Endothelial cell (in vitro differentiated cells): ENCODE data around the gene AKR1C3. TPM values are rescaled to one million over a fixed set of nuclear protein-coding genes. Genes with fewer than 3 reads are reported as not detected.
"Not testable (repeated sequence)": the region's sequence is repeated elsewhere in the genome, so short reads cannot be mapped to it uniquely, and the experiment has no call there.

ENCODE experiments used
- DNase-seq: peaks from one replicate; pipeline ENCODE4 v3.0.0; 2021; ENCODE audit warnings: low spot score
- H3K27ac Mint-ChIP-seq: one replicate; pipeline ENCODE4 v1.8.0; 2021; ENCODE audit warnings: mixed read lengths, inconsistent platforms; ENCODE audit not compliant: unreplicated experiment
- H3K27me3 Mint-ChIP-seq: one replicate; pipeline ENCODE4 v1.8.0; 2021; ENCODE audit warnings: mild to moderate bottlenecking, moderate library complexity, mixed read lengths, inconsistent platforms; ENCODE audit not compliant: unreplicated experiment
- H3K36me3 Mint-ChIP-seq: one replicate; pipeline ENCODE4 v1.8.0; 2021; ENCODE audit warnings: mild to moderate bottlenecking, low read depth, mixed read lengths, inconsistent platforms; ENCODE audit not compliant: unreplicated experiment
- H3K4me1 Mint-ChIP-seq: one replicate; pipeline ENCODE4 v1.8.0; 2021; ENCODE audit warnings: mild to moderate bottlenecking, mixed read lengths, inconsistent platforms; ENCODE audit not compliant: unreplicated experiment
- H3K4me3 Mint-ChIP-seq: one replicate; pipeline ENCODE4 v1.8.0; 2021; ENCODE audit warnings: mild to moderate bottlenecking, mixed read lengths, inconsistent platforms; ENCODE audit not compliant: unreplicated experiment
- H3K9me3 Mint-ChIP-seq: one replicate; pipeline ENCODE4 v1.8.0; 2021; ENCODE audit warnings: mixed read lengths, inconsistent platforms; ENCODE audit not compliant: unreplicated experiment
- CTCF ChIP-seq: fragments of 200-600 bp; sonication (generic); IDR thresholded peaks from one replicate; pipeline ENCODE4 v1.5.0; 2021; ENCODE audit warnings: antibody characterized with exemption; ENCODE audit not compliant: unreplicated experiment
- total RNA-seq: library from RNA; stranded (reverse); fragmentation: NEBNext Ultra II Directional; extraction: Animal tissue kit (Norgen Biotek cat#: 25700); gene quantifications from one replicate; pipeline ENCODE4 v1.2.1, GENCODE V29; 2021; ENCODE audit not compliant: unreplicated experiment

The AKR1C3 gene
- total RNA-seq, 1 donor from 2014 or later, result 2.8 TPM

DNA sequence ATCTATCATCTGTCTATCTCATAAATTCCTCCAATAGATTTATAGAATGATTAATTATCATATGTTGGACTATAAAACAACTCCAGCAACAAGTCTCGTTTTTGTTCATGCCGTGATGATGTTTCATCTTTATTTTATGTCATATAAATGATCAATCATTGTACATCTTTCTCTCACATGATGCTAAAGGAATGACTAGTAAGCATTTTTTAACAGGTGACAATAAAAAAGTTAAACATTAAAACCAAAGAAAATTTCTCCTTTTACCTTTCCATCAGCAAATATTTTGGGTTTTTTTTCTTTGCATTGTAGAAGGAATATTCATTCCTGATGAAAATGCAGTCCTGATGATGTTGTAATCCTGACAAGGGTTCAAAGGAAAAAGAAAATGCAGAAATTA is 41.4 kb downstream of the AKR1C3 start:
- H3K4me1 Mint-ChIP-seq, result no peaks in the 10 kb centered on the region
- no peak overlapping the region for H3K4me3 Mint-ChIP-seq
- DNase-seq, result no peak
- no peak for TF ChIP-seq CTCF
- H3K9me3 Mint-ChIP-seq, result no peaks in the 10 kb centered on the region
- H3K36me3 Mint-ChIP-seq, result peaks cover 6% of the 10 kb centered on the region
- no peaks in the 10 kb centered on the region for H3K27me3 Mint-ChIP-seq
- H3K27ac Mint-ChIP-seq, result no peak overlapping the region

- H3K36me3 Mint-ChIP-seq, result peaks cover 6% of the 10 kb centered on the region
- no peak overlapping the region for H3K27ac Mint-ChIP-seq
- no peak for TF ChIP-seq CTCF
- H3K4me1 Mint-ChIP-seq, result no peaks in the 10 kb centered on the region
- no peaks in the 10 kb centered on the region for H3K27me3 Mint-ChIP-seq
- no peak overlapping the region for H3K4me3 Mint-ChIP-seq
- no peaks in the 10 kb centered on the region for H3K9me3 Mint-ChIP-seq
- no peak for DNase-seq
Measured at GRCh38 chr10:5136468-5137087, 42.4 kb downstream of the AKR1C3 start.

DNA sequence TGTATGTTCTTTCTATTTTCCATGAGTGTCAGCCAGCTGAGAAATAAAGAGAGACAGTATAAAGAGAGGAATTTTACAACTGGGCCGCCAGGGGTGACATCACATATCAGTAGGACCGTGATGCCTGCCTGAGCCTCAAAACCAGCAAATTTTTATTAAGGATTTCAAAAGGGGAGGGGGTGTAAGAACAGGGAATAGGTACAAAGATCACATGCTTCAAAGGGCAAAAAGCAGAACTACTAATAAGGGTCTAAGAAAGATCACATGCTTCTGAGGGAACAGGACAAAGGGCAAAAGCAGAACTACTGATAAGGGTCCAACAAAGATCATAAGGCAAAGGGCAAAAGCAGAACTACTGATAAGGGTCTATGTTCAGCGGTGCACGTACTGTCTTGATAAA is 43.5 kb downstream of the AKR1C3 start:
- H3K36me3 Mint-ChIP-seq, H3K9me3 Mint-ChIP-seq, H3K4me1 Mint-ChIP-seq, H3K27ac Mint-ChIP-seq, H3K4me3 Mint-ChIP-seq, DNase-seq, H3K27me3 Mint-ChIP-seq: not testable (repeated sequence)

DNA sequence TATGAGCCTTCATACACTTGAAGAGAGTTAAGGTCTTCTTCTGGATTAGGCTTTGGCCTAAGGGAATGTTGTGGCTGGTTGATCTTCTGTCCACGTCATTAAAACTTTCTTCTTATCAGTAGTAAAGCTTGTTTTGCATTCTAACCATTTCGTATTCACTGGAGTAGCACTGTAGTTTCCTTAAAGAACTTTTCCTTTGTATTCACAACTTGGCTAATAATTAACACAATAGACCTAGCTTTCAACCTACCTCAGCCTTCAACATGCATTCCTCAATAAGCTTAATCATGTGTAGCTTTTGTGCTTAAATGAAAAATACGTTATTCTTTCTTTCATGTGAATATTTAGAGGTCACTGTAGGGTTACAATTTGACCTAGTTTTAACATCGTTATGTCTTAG is 48.0 kb downstream of the AKR1C3 start:
- no peaks in the 10 kb centered on the region for H3K9me3 Mint-ChIP-seq
- H3K27ac Mint-ChIP-seq, result no peak overlapping the region
- DNase-seq, result no peak
- TF ChIP-seq CTCF, result no peak
- H3K36me3 Mint-ChIP-seq, result peaks cover 4% of the 10 kb centered on the region
- H3K4me1 Mint-ChIP-seq, result no peaks in the 10 kb centered on the region
- no peaks in the 10 kb centered on the region for H3K27me3 Mint-ChIP-seq
- no peak overlapping the region for H3K4me3 Mint-ChIP-seq

- Mint-ChIP-seq H3K4me1 (no peaks in the 10 kb centered on the region), H3K9me3 (no peaks in the 10 kb centered on the region), H3K4me3 (no peak overlapping the region), H3K27me3 (no peaks in the 10 kb centered on the region), H3K27ac (no peak overlapping the region), H3K36me3 (no peaks in the 10 kb centered on the region)
- no peak for DNase-seq
- TF ChIP-seq CTCF, result no peak
Measured at GRCh38 chr10:5143137-5143536, 48.9 kb downstream of the AKR1C3 start.
